Amniotic stem cell (primary cell): ENCODE measurements around the gene CLEC2A.
"Not testable (repeated sequence)": the region's sequence is repeated elsewhere in the genome, so short reads cannot be mapped to it uniquely, and the experiment has no call there.

Source experiments
- DNase-seq: peaks from one replicate; lab custom pipeline; 2025; lab: John Stamatoyannopoulos, UW

The CLEC2A gene

GRCh38 chr12:9881246-9881645 is 50.9 kb downstream of the CLEC2A start, which contains the start of gene KLRF2:
Gene KLRF2, plus strand, starts transcription at chr12:9881489. Its CDS starts 107 bp downstream, at chr12:9881596.
- DNase-seq, result no peak

GRCh38 chr12:9880532-9881078 is 51.6 kb downstream of the CLEC2A start:
- no peak for DNase-seq

- DNase-seq, result not testable (repeated sequence)
These were observed 56.0 kb downstream of the CLEC2A start for GRCh38 chr12:9876120-9876519.

- DNase-seq, result no peak
These were observed 59.4 kb downstream of the CLEC2A start for GRCh38 chr12:9872742-9873141.

GRCh38 chr12:9872162-9872561 is 60.0 kb downstream of the CLEC2A start:
- no peak for DNase-seq

- DNase-seq, result no peak
These were observed 61.8 kb downstream of the CLEC2A start for GRCh38 chr12:9870286-9870866.

GRCh38 chr12:9869307-9870161 is 62.6 kb downstream of the CLEC2A start, which contains the start of gene CLEC2B:
Gene CLEC2B, minus strand, starts transcription at chr12:9869354.
- DNase-seq, result no peak

DNA sequence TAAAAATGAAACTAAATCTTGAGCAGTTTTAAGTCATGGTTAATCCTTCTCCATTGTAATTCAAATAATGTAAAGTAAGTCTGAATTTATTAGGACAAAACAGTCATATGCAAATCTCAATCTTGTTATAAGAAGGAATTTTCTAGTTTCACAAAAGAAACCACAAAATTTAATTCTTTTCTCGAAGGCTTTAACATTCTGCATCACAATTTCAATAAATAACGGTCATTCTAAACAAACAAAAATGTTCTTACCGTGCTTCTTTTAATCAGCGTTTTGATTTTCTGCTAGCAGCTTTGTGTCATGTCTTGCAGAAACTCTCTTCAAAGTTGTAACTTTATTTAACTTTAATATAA is 63.2 kb downstream of the CLEC2A start:
- no peak for DNase-seq

- no peak for DNase-seq
These were observed 63.8 kb downstream of the CLEC2A start for GRCh38 chr12:9868311-9868801.

DNA sequence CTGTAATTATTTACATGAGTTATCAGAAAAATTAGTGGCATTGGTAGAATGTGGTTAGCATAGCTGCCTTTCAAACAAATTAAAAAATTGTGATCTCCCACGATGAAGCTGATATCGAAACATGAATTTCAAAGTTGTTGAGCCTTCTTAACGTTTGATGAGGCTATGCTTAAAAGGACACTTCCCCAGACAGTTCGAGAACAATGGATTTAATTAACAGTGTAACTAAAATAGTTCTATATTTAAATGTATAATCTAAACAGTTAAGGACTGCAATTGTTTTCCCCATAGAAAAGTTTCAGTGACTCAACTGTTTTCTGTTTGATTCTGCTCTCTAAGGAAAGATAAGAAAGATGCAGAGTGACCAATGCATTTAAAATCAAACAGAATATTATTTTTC is 64.6 kb downstream of the CLEC2A start:
- DNase-seq, result no peak

- no peak for DNase-seq
These were observed 65.3 kb downstream of the CLEC2A start for GRCh38 chr12:9866860-9867269.

DNA sequence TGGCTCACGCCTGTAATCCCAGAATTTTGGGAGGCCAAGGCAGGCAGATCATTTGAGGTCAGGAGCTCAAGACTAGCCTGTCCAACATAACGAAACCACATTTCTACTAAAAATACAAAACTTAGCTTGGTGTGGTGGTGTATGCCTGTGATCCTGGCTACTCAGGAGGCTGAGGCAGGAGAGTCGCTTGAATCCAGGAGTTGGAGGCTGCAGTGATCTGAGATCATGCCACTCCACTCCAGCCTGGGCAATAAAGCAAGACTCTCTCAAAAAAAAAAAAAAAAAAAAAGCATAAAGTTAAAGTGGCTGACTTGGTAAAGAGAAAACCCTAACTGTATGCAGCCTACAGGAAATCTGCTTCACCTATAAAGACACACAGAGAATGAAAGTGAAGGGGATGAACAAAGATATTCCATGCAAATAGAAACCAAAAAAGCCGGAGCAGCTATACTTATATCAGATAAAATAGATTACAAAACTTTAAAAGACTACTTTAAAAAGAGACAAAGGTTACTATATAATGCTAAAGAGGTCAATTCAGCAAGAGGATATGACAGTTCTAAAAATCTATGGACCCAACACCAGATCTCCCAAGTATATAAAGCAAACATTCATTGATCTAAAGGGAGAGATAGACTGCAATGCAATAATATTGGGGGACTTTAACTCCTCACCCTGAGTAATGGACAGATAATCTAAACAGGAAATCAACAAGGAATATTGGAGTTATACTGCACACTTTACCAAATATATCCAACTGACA is 67.1 kb downstream of the CLEC2A start:
- no peak for DNase-seq
